ENCODE measurements around the gene EEF1AKMT3. TPM values are rescaled to one million over a fixed set of nuclear protein-coding genes. Genes with fewer than 3 reads are reported as not detected.

EEF1AKMT3 gene
- total and polyA plus RNA-seq, 9 of the 15 experiments (the other 6 are each of a cell fraction or from before 2014, with no cell fraction given), result 4.1 to 17.2 (median 7.9) TPM

DNA sequence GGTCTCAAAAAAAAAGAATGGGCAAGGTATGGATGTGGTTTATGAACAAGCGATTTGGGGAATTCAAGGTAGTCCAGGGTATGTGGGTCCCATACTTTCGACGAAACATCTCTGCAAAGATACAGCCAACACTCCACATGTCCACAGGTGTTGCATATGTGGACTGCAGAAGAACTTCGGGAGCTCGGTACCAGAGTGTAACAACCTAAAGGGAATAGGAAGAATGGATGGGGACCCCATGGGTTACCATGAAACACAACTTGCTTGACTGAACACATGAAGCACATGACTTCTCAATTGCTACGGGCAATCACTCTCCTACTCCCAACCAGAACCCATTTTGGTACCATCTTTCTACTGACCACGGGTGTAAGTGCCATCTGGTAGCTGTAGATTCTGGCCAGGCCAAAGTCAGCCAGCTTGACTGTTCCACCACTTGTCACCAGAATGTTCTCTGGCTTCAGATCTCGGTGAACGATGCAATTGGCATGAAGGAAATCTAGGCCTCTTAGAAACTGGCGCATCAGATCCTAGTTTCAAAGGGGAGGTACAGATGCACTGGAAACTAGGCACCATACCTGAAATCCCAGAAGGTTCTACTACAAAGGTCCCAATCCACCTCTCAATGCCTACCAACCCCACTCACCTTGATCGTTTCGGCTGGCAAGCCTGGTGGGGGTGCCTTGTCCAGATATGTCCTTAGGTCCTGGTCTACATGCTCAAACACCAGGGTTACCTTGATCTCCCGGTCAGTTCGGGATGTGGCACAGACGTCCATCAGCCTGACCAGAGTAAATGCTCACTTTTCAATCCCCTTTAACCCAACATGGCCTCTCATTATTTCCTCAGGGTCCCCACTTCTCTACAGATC, 21.6 kb upstream of the EEF1AKMT3 start (continued):
- TF ChIP-seq MXI1 (IDR thresholded peaks at IDR 0.05; ENCODE audit: low read depth, low read length), result no peak
- TF ChIP-seq, protein P1, sequence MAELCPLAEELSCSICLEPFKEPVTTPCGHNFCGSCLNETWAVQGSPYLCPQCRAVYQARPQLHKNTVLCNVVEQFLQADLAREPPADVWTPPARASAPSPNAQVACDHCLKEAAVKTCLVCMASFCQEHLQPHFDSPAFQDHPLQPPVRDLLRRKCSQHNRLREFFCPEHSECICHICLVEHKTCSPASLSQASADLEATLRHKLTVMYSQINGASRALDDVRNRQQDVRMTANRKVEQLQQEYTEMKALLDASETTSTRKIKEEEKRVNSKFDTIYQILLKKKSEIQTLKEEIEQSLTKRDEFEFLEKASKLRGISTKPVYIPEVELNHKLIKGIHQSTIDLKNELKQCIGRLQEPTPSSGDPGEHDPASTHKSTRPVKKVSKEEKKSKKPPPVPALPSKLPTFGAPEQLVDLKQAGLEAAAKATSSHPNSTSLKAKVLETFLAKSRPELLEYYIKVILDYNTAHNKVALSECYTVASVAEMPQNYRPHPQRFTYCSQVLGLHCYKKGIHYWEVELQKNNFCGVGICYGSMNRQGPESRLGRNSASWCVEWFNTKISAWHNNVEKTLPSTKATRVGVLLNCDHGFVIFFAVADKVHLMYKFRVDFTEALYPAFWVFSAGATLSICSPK (IDR thresholded peaks at IDR 0.05; ENCODE audit: borderline replicate concordance), result no peak

DNA sequence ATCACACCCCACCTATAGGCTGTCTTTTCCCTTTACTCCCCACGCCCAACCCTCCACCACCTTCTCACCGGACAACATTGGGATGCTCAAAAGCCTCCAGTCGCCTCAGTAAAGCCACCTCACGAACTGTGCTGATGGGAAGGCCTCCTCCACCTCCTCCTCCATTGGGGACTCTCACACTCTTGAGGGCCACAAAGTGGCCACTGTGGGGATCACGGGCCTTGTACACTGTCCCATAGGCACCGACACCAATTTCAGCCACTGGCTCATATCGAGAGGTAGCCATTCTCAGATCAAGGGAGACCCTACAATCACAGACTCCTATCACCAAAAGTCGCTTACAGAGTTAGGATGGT, 21.0 kb upstream of the EEF1AKMT3 start:
- Histone ChIP-seq H3K4me3 (peak overlapping the region; percentile 66), H3K4me2 (ENCODE audit: insufficient read depth, low read length) (peak overlapping the region; percentile 99), H3K27me3 (ENCODE audit: control insufficient read depth in 2 of 2, insufficient read depth in 2 of 2, low read length in 2 of 2) (no peaks in the 10 kb centered on the region; a peak in 1 of 5 replicates), H3K36me3 (ENCODE audit: control insufficient read depth, insufficient read depth, low read length) (peaks cover 50% of the 10 kb centered on the region), H2AFZ (ENCODE audit: low read depth, low read length) (0 out of 2 replicates have a peak overlapping the region, but pooled peaks have one; percentile 51), H3K79me2 (ENCODE audit: control insufficient read depth, insufficient read depth, low read length) (peaks cover 44% of the 10 kb centered on the region), H3K9me1 (ENCODE audit: control insufficient read depth, insufficient read depth, low read length) (no peaks in the 10 kb centered on the region), H3K9ac (ENCODE audit: insufficient read depth in 1 of 2, low read depth in 2 of 2, low read length in 2 of 2) (peak overlapping the region; percentile 97), H3K9me3 (replicated peaks; ENCODE audit: control insufficient read depth, insufficient read depth, low read depth, low read length) (no peaks in the 10 kb centered on the region), H3K27ac (ENCODE audit: extremely low read depth, low read depth, low read length) (peak overlapping the region; percentile 96), H3K4me1 (replicated peaks in 1 of 2; ENCODE audit: control insufficient read depth in 2 of 2, insufficient read depth in 2 of 2, low read length in 2 of 2) (peaks cover 29 to 39% of the 10 kb centered on the region in 2 experiments), H4K20me1 (replicated peaks; ENCODE audit: control insufficient read depth, insufficient read depth, low read length) (no peaks in the 10 kb centered on the region)
- FAIRE-seq, result no peak
- ATAC-seq, result peak; percentile 14
- WGBS (ENCODE audit: insufficient coverage, low coverage, missing lambda C conversion rate), result 0% methylated on average over 8 of the region's 8 CpGs
- no peak for DNase-seq (ENCODE audit: extremely low read depth in 1 of 4, low spot score in 3 of 4)
- intact Hi-C loops (cut with micrococcal nuclease), result no loop called here
- in situ Hi-C loops (cut with MboI), result no loop called here
- POLR2A ChIA-PET, result interaction anchor here (0.6 to 1.2 kb wide), 3 partner anchors 19 to 232 kb away, joined by 3 to 5 read pairs (median 4); no protein-coding TSS in a partner anchor
- BruUV-seq (replicated peaks), result no TSS peak
- CTCF ChIA-PET (ENCODE audit: low intra/inter-chr PET ratio), result no interaction called here
- TF ChIP-seq, protein P2, sequence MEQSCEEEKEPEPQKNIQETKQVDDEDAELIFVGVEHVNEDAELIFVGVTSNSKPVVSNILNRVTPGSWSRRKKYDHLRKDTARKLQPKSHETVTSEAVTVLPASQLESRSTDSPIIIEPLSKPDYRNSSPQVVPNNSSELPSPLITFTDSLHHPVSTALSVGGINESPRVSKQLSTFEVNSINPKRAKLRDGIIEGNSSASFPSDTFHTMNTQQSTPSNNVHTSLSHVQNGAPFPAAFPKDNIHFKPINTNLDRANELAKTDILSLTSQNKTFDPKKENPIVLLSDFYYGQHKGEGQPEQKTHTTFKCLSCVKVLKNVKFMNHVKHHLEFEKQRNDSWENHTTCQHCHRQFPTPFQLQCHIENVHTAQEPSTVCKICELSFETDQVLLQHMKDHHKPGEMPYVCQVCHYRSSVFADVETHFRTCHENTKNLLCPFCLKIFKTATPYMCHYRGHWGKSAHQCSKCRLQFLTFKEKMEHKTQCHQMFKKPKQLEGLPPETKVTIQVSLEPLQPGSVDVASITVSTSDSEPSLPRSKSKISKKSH (CRISPR knock-in tag; IDR thresholded peaks at IDR 0.05), result no peak
- TF ChIP-seq, protein P3, sequence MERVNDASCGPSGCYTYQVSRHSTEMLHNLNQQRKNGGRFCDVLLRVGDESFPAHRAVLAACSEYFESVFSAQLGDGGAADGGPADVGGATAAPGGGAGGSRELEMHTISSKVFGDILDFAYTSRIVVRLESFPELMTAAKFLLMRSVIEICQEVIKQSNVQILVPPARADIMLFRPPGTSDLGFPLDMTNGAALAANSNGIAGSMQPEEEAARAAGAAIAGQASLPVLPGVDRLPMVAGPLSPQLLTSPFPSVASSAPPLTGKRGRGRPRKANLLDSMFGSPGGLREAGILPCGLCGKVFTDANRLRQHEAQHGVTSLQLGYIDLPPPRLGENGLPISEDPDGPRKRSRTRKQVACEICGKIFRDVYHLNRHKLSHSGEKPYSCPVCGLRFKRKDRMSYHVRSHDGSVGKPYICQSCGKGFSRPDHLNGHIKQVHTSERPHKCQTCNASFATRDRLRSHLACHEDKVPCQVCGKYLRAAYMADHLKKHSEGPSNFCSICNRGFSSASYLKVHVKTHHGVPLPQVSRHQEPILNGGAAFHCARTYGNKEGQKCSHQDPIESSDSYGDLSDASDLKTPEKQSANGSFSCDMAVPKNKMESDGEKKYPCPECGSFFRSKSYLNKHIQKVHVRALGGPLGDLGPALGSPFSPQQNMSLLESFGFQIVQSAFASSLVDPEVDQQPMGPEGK (CRISPR knock-in tag; IDR thresholded peaks at IDR 0.05; ENCODE audit: borderline replicate concordance), result no peak
- no peak for TF ChIP-seq E2F3 (CRISPR knock-in tag; IDR thresholded peaks at IDR 0.05)
- no peak for TF ChIP-seq ZNF778 (CRISPR knock-in tag; IDR thresholded peaks at IDR 0.05)
- TF ChIP-seq THRAP3 (IDR thresholded peaks at IDR 0.05; ENCODE audit: borderline replicate concordance), result 0 out of 2 replicates have a peak, but pooled peaks have one; percentile 18
- TF ChIP-seq, protein P4, sequence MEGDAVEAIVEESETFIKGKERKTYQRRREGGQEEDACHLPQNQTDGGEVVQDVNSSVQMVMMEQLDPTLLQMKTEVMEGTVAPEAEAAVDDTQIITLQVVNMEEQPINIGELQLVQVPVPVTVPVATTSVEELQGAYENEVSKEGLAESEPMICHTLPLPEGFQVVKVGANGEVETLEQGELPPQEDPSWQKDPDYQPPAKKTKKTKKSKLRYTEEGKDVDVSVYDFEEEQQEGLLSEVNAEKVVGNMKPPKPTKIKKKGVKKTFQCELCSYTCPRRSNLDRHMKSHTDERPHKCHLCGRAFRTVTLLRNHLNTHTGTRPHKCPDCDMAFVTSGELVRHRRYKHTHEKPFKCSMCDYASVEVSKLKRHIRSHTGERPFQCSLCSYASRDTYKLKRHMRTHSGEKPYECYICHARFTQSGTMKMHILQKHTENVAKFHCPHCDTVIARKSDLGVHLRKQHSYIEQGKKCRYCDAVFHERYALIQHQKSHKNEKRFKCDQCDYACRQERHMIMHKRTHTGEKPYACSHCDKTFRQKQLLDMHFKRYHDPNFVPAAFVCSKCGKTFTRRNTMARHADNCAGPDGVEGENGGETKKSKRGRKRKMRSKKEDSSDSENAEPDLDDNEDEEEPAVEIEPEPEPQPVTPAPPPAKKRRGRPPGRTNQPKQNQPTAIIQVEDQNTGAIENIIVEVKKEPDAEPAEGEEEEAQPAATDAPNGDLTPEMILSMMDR (IDR thresholded peaks at IDR 0.05 in 2 of 3, conservative IDR thresholded peaks at IDR 0.05 in 1 of 3; ENCODE audit: insufficient read depth in 2 of 3, low read depth in 1 of 3, low read length in 3 of 3), result 0 out of 6 replicates have a peak, but pooled peaks of 1 of the 3 experiments have one; percentile 12
- peak; percentile 34 for TF ChIP-seq TBP (optimal IDR thresholded peaks at IDR 0.05; ENCODE audit: low read depth, low read length)
- 0 out of 2 replicates have a peak, but pooled peaks have one; percentile 12 for TF ChIP-seq MYNN (IDR thresholded peaks at IDR 0.05)
- TF ChIP-seq MYNN (CRISPR knock-in tag; IDR thresholded peaks at IDR 0.05), result no peak
- no peak for TF ChIP-seq CEBPB (tag; IDR thresholded peaks at IDR 0.05)

Measured in K562 (cell line).